ENCODE results near the gene SORCS1. TPM values are rescaled to one million over a fixed set of nuclear protein-coding genes. Genes with fewer than 3 reads are reported as not detected.

Gene SORCS1
- total and polyA plus RNA-seq, 3 donors from 2014 or later = 2.6 to 9.6 (median 4.6) TPM

- H3K9me3 ChIP-seq = no peaks in the 10 kb centered on the region
- H3K27me3 ChIP-seq = no peaks in the 10 kb centered on the region
- no peaks in the 10 kb centered on the region for H3K4me1 ChIP-seq
- intact Hi-C loops (cut with DNase I; ENCODE audit: low total_unique reads) = no loop called here
- WGBS, 2 donors = 79 to 84% methylated on average over 6 of the region's 6 CpGs
- no peak overlapping the region for H3K27ac ChIP-seq
- H3K4me3 ChIP-seq = no peak overlapping the region
- no peak for DNase-seq
- no peaks in the 10 kb centered on the region for H3K36me3 ChIP-seq (ENCODE audit: low read depth, missing control alignments)
- TF ChIP-seq POLR2A (IDR thresholded peaks at IDR 0.05) (no peak), CTCF (IDR thresholded peaks at IDR 0.05) (no peak)
These were observed 306.8 kb downstream of the SORCS1 start for GRCh38 chr10:106857728-106858127.

- Histone ChIP-seq H3K27ac (no peak overlapping the region), H3K36me3 (ENCODE audit: low read depth, missing control alignments) (no peaks in the 10 kb centered on the region), H3K27me3 (no peaks in the 10 kb centered on the region), H3K9me3 (no peaks in the 10 kb centered on the region), H3K4me1 (no peaks in the 10 kb centered on the region), H3K4me3 (no peak overlapping the region)
- 83 to 88% methylated on average over 5 to 6 of the region's 6 CpGs for WGBS, 2 donors
- no peak for DNase-seq
- no peak for TF ChIP-seq CTCF (IDR thresholded peaks at IDR 0.05)
- TF ChIP-seq POLR2A (IDR thresholded peaks at IDR 0.05) = no peak
- intact Hi-C loops (cut with DNase I; ENCODE audit: low total_unique reads) = no loop called here
These were observed 307.3 kb downstream of the SORCS1 start for GRCh38 chr10:106857213-106857612.

- WGBS, 2 donors = 62 to 72% methylated on average over 2 of the region's 2 CpGs
- TF ChIP-seq POLR2A (IDR thresholded peaks at IDR 0.05) (no peak), CTCF (IDR thresholded peaks at IDR 0.05) (no peak)
- H3K27ac ChIP-seq = no peak overlapping the region
- no peak for DNase-seq
- no peaks in the 10 kb centered on the region for H3K4me1 ChIP-seq
- intact Hi-C loops (cut with DNase I; ENCODE audit: low total_unique reads) = no loop called here
- no peaks in the 10 kb centered on the region for H3K9me3 ChIP-seq
- no peaks in the 10 kb centered on the region for H3K36me3 ChIP-seq (ENCODE audit: low read depth, missing control alignments)
- no peaks in the 10 kb centered on the region for H3K27me3 ChIP-seq
- no peak overlapping the region for H3K4me3 ChIP-seq
These were observed 327.4 kb downstream of the SORCS1 start for GRCh38 chr10:106836933-106837663.

- 86 to 93% methylated on average over 1 of the region's 1 CpG for WGBS, 2 donors
These were observed 331.7 kb downstream of the SORCS1 start for GRCh38 chr10:106832846-106833245.

More at GRCh38 chr10:106832846-106833245, 331.7 kb downstream of the SORCS1 start:
- H3K4me1 ChIP-seq = no peaks in the 10 kb centered on the region
- no peak overlapping the region for H3K27ac ChIP-seq
- H3K4me3 ChIP-seq = no peak overlapping the region
- intact Hi-C loops (cut with DNase I; ENCODE audit: low total_unique reads) = no loop called here
- no peaks in the 10 kb centered on the region for H3K27me3 ChIP-seq
- H3K9me3 ChIP-seq = no peaks in the 10 kb centered on the region
- TF ChIP-seq CTCF (IDR thresholded peaks at IDR 0.05) = no peak
- no peak for TF ChIP-seq POLR2A (IDR thresholded peaks at IDR 0.05)
- DNase-seq = no peak
- no peaks in the 10 kb centered on the region for H3K36me3 ChIP-seq (ENCODE audit: low read depth, missing control alignments)
